Bone marrow (tissue), 2 donors: Measurements from ENCODE around the gene MAD2L2.

Source experiments
- DNase-seq, 2 donors: peaks; one replicate each; lab custom pipeline; 2025; lab: John Stamatoyannopoulos, UW

Gene MAD2L2

DNA sequence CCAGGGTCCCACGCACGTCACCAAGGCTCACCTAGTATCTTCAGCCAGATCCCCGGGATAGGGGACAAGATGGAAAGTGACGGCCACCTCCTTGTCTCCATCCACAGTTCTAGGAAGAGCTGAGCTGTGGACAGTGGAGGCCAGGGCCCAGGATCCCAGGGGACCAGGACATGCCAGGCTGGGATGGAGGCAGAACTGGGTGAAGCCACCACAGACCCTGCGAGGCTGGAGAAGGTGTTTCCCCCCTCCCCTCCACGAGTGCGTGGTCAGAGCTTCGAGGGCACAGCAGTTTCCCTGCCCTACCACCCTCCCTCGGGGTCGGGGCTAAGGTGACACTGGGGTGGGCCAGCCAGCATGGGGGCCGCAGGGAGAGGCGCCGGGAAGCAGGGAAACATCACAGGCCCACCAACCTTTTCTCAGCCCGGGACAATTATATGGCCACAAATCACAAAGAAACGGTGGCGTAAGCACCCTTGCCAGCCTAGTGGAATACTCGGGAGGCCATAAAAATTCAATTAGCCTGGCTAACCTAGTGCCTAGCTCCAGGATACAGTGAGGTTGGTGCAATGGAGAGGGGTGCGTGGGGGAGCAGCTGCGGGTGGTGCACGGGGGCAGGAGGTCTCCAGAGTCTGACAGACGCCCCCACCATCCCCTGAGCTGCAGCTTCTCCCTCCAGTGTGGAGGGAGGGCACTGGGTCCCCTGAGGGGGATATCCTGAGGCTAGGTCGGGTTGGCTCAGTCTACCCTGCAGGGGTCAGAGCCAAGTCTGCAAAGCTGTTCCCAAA is 23.9 kb upstream of the MAD2L2 start:
- DNase-seq, result no peak

DNA sequence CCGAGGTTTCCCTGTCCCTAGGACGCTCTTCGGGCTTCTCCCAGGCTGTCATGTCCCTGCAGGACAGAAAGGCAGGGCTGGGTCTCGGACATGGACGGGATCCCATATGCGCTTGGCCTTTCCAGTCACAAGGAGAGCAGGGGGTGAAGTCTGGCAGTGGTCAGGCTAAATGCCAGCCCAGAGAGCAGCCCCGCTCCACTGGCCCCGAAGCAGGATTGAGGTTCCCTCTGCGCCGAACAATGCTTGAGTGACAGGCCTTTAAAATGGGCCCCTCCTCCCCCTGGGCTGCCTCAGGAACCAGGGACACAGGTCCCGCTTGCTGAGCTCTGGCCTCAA is 23.2 kb upstream of the MAD2L2 start:
- no peak for DNase-seq

DNA sequence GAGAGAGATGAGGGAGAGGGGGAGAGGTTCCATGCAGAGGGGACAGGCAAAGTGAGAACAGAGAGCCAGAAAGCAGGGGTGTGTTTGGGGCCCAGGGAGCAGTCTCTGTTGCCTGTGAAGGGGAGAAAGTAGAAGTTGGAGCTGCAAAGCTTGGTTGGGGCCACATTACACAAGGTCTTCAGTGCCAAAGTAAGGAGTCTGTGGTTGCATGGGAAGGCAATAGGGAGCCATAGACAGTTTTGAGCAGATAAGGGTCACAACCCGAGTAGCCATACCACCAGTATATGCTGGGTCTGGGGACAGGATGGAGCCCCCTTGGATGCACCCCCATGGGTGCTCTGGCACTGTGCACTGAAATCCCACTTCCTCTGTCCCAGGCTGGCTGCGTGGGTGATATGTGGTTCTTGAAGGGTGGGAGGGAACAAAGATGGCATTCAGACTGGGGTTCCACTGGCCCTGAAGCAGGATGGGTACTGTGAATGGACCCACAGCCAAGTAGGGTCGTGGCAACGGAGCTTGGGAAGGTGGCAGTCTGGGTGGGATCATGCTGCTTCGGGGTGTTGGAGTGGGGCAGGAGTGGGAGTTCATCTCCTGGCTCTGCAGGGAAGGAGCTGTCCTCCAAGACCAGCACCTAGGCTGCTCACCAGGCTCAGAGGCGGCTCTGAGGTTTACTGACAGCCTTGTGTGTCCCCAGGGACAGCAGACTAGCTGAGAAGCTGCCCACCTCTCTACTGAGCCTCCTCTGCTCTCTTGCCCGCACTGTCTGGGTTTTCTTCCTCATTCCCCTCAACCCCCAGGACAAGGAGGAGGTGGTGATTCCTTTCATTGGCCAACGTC is 22.6 kb upstream of the MAD2L2 start:
- DNase-seq, result no peak

DNA sequence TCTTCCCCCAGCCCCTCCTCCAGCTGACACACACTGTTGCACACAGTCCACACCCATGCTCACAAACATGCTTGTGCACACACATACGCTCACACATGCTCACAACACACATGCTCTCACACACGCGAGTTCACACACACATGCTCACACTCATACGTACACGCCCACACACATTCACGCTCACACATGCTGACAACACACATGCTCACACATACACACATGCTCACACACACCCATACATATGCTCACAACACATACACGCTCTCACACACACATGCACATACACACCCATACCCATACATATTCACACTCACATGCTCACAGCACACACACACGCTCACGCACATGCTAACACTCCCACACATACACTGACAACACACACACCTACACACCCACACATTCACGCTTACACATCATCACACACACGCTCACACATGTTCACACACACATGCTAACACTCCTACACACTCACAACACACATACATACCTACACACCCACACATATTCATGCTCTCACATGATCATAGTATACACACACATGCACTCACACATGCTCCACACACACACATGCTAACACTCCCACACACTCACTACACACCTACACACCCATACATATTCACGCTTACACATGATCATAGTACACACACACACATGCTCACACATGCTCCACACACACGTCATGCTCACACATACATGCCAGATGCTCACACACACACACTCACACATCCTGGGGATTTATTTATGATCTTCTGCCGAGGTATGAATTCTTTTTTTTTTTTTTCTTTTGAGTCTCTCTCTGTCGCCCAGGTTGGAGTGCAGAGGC is 21.2 kb upstream of the MAD2L2 start:
- no peak for DNase-seq

DNA sequence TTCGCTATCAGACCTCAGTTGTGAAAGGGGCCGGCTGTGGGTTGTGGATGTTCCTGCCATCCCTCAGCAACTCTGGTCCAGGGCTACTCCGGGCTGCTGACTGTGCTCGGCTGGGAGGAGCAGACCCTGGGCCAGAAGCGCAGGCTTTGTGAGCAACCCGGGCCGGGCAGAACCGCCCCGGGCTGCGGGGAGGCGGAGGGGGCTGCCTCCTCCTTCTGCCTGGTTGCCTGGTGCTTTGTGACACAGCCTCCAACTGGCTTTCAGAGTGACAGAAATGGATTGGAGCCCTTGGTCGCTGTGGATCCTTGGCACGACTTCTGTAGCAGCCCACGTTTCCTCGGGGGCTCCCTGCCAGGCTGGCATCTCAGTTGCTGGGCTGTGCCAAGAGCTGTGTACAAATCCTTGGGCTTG is 20.6 kb upstream of the MAD2L2 start:
- no peak for DNase-seq

DNA sequence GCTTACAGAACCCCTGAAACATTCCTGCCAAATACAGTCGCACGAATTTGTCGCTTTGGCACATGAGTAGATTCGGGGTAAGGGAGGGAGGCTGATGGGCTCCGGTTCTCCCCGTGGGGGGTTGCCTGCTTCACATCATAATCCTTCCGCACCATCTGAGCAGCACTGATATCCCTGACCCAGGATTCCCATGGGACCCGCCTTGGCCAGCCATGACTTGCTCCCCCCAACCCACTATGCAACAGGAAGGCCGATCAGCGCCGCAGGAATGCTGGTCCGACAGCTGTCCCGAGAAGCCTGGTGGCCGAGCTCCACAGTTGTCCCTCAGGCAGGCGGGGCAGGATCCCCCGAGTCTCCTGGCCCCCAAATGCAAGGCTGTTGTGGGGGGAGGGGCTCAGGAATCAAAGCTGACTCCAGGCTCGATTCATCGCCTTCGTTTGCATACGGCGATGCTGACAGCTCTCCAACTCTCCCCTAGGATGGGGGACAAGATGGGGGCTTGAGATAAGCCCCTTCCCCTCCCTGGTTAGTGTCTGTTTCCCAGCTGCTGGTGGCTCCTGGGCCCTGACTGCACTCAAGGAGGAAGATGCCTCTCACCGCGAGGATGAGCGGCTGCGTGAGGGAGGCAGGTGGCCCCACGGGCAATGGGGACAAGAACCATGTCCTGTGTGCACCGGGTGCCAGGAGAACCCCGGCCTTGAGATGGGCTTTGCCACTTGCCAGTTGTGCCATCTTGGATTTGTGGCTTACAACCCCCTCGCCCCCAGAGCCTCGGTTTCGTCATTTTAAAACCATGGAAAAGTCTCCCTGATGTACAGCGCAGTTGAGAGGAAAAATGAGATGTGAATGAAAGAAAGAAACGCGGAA is 19.9 kb upstream of the MAD2L2 start:
- DNase-seq, result no peak

DNA sequence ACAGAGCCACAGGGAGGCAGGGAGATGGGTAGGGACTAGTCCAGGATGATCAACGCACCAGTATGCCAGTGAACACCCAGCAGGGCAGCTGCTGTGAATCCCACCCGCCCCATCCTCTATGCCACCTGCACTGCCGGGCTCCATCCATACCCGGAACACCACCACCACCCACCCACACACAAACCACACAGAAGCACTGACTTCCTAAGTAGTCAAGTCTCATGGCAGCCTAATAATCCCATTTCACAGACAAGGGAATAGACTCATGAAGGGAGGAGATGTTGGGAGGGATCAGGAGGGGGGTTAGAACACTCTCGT is 16.9 kb upstream of the MAD2L2 start:
- DNase-seq, result no peak

DNA sequence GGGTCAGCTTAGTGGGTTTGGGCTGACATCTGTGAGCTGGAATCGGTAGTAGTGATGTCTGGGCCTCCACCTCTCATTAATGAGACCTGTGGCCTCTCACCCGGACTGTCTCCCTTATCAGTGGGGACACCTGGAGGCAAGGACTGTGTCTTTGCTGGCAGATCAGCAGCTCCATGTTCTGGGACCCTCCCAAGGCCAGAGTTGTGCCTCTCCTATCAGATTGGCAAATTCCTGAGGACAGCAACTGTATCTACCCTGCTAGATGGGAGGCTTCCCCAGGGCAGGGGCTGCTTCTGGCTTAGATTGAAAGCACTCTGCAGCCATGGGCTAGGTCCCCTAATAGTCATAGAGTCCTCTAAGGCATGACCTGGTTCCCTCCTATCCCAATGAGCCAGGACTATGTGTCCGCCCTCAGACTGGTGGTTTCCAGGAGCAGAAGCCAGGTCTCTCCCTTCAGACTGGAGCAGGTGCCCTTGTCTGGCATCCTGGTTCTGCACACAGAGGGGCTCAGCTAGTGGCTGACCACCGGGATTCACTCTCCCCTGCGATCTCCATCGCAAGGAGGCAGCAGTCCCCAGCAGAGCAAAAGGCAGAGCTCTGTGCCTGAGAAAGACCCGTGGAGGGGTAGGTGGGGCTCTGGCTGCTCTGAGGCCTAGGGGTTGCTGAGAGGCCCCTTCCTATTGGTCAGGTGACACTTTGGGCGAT is 16.4 kb upstream of the MAD2L2 start:
- no peak for DNase-seq

DNA sequence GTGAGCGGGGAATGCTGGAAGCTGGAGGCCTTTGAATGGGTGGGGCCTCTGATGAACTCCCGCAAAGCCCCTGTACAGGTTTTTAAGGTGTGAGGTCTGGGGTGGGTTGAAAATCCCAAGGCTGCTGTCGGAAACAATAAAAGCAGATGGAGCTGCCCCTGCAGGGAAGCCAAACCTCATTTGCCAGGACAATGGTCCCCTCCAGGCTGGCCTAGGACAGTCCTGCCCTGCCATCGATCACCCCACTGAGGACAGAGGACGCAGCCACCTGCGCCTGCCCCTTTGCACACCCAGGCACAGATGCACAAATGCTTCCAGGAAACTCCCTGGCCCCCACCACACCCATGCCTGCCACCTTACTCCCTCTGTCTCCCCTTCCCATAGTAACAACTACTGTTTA is 14.9 kb upstream of the MAD2L2 start:
- DNase-seq, result no peak

DNA sequence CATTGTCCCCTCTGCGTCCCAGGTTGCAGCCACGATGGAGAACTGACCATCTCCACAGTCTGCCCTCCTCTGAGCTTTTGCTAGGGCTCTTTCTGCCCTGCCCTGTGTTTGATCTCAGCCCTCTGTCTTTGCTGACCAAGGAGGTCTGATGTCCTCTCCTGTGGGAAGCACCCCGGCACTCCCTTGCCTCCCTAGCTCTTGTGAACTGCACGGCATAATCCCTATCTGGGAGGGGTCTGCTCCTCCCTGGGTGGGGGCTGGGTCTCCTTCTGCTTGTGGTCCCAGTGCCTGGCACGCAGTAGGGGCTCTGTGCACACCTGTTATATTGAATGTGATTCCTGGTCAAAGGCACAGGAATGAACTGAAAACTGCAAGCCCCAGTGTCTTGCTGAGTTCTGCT is 13.0 kb upstream of the MAD2L2 start:
- DNase-seq, result no peak

DNA sequence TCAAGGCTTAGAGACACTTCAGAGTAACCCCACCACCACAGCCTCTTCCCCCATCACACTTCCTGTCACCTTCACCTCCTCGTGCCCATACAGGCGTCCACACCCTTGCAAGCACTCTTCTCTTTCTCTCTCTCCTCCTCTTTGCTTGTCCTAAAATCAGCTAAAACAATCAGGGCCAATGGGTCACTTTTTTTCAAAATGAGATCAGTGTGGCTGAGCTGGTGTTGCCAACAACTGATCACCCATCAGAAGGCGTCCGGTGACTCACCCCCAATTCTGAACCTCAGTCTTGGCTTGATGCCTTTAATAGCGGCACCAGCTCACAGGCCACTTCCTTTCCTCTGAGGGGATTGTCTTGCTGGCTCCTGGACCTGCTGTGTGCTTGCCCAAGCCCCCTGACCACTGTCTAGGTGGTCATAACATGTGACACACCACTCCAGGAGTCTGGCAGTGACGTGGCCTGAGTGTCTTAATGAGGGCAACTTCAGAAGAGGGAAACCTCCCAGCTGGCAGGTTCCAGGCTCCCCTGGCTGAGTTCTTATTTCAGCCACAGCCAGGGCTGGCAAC is 12.2 kb upstream of the MAD2L2 start:
- peak; percentile 40 to 71 for DNase-seq

DNA sequence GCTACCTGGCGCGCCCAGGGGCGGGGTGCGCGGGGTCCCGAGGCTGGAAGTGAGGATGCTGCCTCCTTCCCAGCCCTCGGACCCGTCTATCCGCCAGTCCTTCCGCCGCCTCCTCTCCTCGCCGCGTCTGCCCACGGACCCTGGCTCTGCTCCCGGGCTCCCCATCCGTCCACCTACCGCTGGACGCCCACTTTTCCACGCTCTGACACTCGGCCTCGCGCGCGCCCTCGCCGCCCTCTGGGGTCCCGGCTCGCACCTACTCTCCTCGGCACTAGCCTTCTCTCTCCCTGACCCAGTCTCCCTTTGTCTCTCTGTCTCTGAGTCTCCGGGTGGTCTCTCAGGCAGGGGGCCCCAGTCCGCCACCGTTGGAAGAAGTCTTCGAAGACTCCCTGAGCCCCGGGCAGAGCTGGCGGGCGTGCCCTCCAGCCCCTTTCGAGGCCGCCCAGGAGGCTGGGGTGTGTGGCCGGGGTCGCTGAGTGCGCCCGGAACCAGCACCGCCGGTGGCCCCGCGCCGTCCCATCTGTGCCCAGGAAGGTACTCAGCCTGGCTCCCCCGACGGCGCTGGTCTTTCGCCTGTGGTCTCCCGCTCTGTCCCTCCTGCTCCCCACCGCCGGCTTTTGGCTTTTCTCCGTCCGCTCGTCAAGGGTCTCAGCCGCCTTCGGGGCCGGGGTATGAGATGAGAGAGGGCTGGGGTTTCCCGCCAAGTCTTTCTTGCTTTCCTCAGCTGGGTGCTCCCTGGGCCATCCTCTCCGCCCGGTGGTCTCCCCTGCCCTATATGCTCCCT is 11.2 kb upstream of the MAD2L2 start:
- no peak for DNase-seq

DNA sequence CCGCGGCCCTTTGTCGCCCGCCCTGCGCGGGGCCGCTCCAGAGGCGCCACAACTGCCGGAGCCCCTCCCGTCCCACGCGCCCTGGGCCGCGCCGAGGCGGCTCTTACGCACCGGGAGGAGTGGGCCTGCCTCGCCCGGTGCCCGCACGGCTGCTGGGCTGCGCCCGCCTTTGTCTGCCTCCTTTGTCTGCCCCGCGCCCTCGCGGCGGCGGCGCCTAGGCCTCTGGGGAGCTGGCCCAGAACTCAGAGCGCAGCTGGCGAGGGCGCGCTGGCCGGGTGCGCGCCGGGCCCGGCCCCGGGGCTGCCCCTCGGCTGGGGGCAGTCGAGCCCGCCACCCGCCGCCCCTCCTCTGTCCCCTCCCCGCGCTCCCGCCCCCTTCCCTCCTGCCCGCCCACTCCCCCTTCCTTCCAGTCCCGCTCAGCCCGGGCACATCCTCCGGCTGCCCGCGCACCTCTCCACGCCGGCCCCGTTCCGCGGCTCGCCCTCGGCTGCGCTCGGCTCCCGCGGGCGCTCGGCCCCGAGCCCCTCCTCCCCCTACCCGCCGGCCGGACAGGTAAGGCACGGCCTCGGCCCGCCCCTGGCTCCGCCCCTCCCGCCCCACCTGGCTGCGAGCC is 10.5 kb upstream of the MAD2L2 start, which contains the start of gene DRAXIN:
TSS of gene DRAXIN (plus strand) at position 409 of the 613 bp plus-strand sequence. CDS start 14,549 bp downstream, outside the sequence.
- DNase-seq, result no peak

DNA sequence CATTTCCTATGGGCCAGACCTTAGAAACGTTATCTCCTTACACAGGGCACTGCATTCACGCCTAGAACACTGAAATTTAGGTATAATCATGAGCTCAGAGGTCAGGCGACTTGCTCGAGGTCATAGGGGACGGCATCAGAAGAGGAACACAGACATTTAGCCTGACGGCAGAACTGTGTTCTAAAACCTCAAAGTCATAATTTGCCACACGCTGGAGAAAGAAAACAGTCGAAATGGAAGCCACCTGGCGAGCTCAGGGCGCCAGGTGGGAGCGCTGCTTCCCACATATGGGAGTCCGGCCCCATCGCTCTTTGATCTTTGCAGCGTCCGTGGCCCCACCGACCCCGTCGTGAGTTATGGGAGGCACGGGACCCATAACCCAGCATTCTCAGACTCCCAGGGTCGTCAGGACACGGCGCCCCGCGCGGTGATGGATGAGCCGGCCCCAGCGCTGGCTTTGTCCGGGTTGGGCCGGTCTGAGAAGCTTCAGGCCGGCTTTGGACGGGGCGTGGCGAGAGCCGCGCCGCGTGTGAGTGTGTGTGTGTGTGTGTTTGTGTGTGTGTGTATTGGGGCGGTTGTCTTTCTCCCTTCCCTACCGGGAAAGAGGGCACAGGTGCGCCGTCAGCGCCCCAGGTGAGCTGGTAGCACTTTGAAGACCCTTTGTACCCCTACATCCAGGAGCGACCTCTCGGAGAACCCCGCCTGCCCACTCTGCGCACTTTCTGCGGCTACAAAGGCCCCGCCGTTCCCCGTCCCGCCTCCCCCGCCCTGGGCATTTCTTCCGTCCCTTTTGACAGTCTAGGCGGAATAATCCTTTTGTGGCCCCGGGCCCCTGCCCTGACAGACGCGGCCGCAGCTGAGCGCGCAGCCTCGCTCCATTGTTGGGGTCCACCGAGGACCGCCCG is 9.7 kb upstream of the MAD2L2 start:
- DNase-seq, result no peak

DNA sequence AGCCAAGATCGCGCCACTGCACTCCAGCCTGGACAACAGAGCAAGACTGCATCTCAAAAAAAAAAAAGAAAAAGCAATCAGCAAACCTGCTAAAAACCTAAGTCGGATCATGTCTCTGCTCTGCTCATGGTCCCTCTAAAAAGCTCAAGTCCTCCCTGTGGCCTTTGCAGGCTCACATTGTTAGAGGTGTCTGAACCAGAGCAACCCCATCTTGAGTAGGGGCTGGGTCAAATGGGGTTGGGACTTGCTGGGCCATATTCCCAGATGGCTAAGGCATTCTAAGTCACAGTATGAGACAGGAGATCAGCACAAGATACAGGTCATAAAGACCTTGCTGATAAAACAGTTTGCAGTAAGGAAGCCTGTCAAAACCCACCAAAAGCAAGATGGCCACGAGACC is 7.6 kb upstream of the MAD2L2 start:
- no peak for DNase-seq

DNA sequence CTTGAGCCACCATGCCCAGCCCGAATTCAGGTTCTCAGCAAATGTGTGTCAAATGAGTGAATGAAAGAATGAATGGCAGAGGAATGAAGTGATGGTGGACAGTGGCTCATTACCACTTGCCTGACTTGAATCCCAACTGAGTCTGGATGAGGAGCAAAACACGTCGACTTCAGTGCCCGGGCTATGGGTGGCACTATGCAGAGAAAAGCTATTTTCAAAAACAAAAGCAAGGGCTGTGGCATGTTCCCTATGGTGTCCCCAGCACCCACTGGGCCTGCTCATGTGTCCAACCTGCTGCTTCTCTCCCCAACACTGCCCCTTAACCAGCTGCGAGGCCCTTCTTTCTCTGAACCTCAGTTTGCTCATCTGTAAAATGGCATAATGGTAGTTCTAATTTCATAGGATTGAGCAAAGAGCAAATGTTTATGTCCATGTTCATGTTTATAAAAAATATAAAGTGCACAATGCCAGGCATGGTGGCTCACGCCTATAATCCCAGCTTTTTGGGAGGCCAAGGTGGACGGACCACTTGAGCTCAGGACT is 4.3 kb upstream of the MAD2L2 start:
- no peak for DNase-seq

DNA sequence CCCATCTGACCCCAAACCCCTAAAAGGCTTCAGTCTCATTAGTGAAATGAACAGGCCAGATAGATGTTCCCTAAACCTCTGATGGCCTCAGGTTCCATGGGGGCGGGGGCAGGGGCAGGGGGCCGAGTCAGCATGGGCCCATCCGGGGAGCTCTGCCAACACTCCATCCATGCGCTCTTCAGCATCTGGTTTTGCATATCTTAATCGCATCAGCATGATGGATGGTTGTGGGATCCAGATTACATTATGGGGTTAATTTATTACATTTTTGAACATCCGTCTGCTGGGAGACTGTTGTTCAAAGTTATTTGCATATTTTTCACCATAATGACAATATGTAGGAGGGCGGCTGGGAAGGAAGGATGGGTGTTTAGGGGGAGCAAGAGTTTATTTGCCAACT is 3.1 kb upstream of the MAD2L2 start:
- DNase-seq, result no peak

DNA sequence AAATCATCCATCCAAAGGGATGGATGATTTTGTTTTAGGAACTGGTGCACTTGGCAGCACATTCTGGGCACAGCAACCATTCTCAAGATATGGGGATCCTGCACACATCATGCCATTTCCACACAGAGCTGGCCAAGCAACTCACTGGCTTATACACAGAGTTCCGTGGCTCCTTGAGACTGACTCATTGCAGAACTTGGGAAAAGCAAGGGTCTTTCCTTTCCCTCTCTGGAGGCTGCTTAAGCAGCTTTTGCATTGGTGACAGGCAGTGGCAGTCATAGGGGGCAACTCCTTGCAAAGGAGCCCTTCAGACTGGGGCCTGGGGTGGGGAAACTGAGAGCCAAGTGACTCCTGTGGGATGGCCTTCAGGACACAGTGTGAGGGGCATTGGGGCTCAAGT is 1.9 kb upstream of the MAD2L2 start:
- no peak for DNase-seq
